Measurements from ENCODE around the gene EIF2D. TPM values are rescaled to one million over a fixed set of nuclear protein-coding genes. Genes with fewer than 3 reads are reported as not detected.

Gene EIF2D, protein sequence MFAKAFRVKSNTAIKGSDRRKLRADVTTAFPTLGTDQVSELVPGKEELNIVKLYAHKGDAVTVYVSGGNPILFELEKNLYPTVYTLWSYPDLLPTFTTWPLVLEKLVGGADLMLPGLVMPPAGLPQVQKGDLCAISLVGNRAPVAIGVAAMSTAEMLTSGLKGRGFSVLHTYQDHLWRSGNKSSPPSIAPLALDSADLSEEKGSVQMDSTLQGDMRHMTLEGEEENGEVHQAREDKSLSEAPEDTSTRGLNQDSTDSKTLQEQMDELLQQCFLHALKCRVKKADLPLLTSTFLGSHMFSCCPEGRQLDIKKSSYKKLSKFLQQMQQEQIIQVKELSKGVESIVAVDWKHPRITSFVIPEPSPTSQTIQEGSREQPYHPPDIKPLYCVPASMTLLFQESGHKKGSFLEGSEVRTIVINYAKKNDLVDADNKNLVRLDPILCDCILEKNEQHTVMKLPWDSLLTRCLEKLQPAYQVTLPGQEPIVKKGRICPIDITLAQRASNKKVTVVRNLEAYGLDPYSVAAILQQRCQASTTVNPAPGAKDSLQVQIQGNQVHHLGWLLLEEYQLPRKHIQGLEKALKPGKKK
- total RNA-seq: 10 to 100 TPM; 40.3 to 50.0 (median 47.9) TPM

DNA sequence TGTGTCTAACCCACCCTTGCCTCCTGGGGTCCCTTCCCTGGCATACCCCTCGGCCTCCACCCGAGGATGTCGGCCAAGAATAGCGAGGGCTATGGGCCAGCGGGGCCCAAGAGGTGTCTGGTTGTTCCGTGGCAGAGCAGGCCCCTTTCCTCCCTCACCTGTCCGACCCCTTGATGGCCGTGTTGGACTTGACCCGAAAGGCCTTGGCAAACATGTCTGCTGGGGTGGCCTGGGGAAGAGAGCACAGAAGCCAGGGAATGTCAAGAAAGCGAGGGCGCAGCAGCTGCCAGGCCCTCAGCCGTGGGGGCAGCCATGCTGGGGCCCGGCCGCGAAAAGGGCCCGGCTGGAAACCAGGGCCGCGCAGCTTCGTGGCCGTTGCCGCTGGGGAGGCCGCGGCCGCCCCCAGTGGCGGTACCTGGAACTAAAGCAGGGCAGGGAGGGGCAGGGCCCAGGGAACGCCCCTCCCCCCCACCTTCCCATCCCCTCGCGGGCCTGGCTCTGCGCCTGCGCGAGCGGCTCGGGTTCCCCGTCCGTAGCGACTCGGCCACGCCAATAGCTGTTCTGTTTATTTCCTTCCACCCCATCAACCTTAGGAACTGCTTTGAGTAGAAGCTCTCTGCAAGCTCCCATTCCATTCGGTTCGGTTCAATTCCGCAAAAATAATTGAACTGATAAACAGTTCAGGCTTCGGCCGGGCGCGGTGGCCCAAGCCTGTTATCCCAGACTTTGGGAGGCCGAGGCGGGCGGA, at the start of gene EIF2D:
Gene EIF2D (minus strand): TSS at position 337 of the 748 bp plus-strand sequence. CDS start 123 bp downstream, at position 214.
- Histone ChIP-seq H3K4me3 (peak within 1 kb of the TSS; percentile 62 to 73 (median 66)), H3K36me3 (peaks cover 20 to 37% (median 31%) of the 10 kb centered on the region in 4 donors), H3K27me3 (no peaks in the 10 kb centered on the region), H3K4me1 (peaks cover 8 to 18% (median 10%) of the 10 kb centered on the region in 4 donors), H3K27ac (replicated peaks in 1 of 4) (peak within 1 kb of the TSS; percentile 80 to 85 (median 82)), H3K9me3 (no peaks in the 10 kb centered on the region)
- TF ChIP-seq EP300 (IDR thresholded peaks at IDR 0.05) (no peak), POLR2A (IDR thresholded peaks at IDR 0.05; ENCODE audit: low read depth) (peak; percentile 35), POLR2AphosphoS5 (IDR thresholded peaks at IDR 0.05) (peak; percentile 84 to 94)
- TF ChIP-seq, protein P1, sequence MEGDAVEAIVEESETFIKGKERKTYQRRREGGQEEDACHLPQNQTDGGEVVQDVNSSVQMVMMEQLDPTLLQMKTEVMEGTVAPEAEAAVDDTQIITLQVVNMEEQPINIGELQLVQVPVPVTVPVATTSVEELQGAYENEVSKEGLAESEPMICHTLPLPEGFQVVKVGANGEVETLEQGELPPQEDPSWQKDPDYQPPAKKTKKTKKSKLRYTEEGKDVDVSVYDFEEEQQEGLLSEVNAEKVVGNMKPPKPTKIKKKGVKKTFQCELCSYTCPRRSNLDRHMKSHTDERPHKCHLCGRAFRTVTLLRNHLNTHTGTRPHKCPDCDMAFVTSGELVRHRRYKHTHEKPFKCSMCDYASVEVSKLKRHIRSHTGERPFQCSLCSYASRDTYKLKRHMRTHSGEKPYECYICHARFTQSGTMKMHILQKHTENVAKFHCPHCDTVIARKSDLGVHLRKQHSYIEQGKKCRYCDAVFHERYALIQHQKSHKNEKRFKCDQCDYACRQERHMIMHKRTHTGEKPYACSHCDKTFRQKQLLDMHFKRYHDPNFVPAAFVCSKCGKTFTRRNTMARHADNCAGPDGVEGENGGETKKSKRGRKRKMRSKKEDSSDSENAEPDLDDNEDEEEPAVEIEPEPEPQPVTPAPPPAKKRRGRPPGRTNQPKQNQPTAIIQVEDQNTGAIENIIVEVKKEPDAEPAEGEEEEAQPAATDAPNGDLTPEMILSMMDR (IDR thresholded peaks at IDR 0.05): peak in 2 of 3 experiments; percentile 96
- peak; percentile 96 for DNase-seq (ENCODE audit: extremely low spot score)
- intact Hi-C loops (cut with DNase I): no loop called here
- 7% methylated on average over 30 of the region's 48 CpGs for WGBS

DNA sequence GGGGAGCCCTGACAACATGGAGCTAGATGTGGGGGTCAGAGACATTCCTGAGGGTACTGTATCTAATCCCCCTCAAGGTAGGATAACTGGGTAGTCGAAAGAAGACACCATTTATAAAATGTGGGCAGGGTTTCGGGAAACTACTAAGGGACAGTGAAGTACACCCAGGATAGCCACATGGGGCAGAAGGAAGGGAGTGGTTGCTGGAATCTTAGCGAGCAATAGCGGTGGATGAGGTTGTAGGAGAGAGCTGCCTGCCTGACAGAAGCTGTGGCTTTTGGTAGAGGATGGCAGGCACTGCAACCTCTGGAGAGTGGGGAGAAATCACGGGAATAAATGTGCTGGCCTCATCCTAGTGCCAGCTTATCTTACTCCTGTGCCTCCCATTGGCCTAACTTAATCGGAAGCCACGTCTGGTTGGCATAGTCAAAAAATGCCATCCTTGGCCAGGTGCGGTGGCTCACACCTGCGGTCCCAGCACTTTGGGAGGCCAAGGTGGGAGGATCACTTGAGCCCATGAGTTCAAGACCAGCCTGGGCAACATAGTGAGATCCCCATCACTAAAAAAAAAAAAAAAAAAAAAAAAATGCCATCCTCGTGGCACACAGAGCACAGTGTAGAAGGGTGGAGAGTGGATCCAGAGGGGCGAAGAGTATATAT, 49.0 kb upstream of the EIF2D start:
- Histone ChIP-seq H3K4me1 (peaks cover 28 to 44% (median 35%) of the 10 kb centered on the region in 4 donors), H3K27ac (replicated peaks in 1 of 4) (no peak overlapping the region), H3K9me3 (no peaks in the 10 kb centered on the region), H3K4me3 (no peak overlapping the region), H3K27me3 (peaks cover 0 to 6% (median 0%) of the 10 kb centered on the region in 4 donors), H3K36me3 (no peaks in the 10 kb centered on the region)
- 93% methylated on average over 10 of the region's 11 CpGs for WGBS
- DNase-seq (ENCODE audit: extremely low spot score): no peak
- TF ChIP-seq EP300 (IDR thresholded peaks at IDR 0.05) (no peak), POLR2AphosphoS5 (IDR thresholded peaks at IDR 0.05) (no peak), POLR2A (IDR thresholded peaks at IDR 0.05; ENCODE audit: low read depth) (no peak)
- TF ChIP-seq, protein P1 (IDR thresholded peaks at IDR 0.05): no peak
- intact Hi-C loops (cut with DNase I): no loop called here

DNA sequence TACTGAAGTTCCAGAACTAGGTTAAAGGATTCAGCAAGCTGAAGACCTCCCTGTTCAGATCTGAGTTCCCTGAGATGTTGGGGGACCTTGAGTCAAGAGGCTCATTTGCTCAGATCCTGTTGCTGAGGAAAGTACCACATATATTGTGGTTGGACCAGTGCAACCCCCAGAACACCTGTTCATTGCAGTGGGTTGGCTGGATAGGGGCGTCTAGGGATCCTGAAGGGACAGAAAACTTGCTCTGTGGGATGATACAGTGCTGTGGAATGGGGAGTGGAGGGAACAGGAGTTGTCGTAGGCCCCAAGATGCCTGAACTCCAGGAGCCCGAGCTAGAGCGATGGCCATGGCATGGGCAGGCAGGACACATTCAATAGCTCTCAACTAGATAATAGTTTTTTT, 47.9 kb upstream of the EIF2D start:
- no peaks in the 10 kb centered on the region for H3K9me3 ChIP-seq
- TF ChIP-seq POLR2A (IDR thresholded peaks at IDR 0.05; ENCODE audit: low read depth) (no peak), EP300 (IDR thresholded peaks at IDR 0.05) (no peak), POLR2AphosphoS5 (IDR thresholded peaks at IDR 0.05) (no peak)
- TF ChIP-seq, protein P1 (IDR thresholded peaks at IDR 0.05): no peak
- intact Hi-C loops (cut with DNase I): no loop called here
- H3K4me3 ChIP-seq: no peak overlapping the region
- H3K36me3 ChIP-seq: no peaks in the 10 kb centered on the region
- peaks cover 0 to 6% (median 0%) of the 10 kb centered on the region in 4 donors for H3K27me3 ChIP-seq
- no peak for DNase-seq (ENCODE audit: extremely low spot score)
- no peak overlapping the region for H3K27ac ChIP-seq (replicated peaks in 1 of 4)
- H3K4me1 ChIP-seq: peaks cover 28 to 51% (median 36%) of the 10 kb centered on the region in 4 donors
- 95% methylated on average over 4 of the region's 4 CpGs for WGBS

DNA sequence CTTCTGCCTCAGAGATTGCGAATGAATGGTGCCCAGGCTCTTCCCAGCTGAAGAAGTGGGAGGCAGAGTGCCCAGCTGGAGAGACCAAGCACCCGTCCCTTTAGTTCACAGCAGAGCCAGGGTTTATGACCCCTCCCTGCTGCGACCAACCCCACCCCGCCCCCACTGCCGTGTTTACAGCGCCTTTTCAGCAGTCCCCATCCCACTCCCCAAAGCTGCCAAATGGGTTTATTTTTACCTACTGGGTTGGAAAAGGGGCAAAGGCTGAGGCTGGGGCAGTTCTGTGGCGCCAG, 46.7 kb upstream of the EIF2D start:
- TF ChIP-seq, protein P1 (IDR thresholded peaks at IDR 0.05): no peak
- no peak for TF ChIP-seq EP300 (IDR thresholded peaks at IDR 0.05)
- TF ChIP-seq POLR2A (IDR thresholded peaks at IDR 0.05; ENCODE audit: low read depth): no peak
- no peak for TF ChIP-seq POLR2AphosphoS5 (IDR thresholded peaks at IDR 0.05)
- intact Hi-C loops (cut with DNase I): no loop called here
- H3K9me3 ChIP-seq: no peaks in the 10 kb centered on the region
- peaks cover 27 to 51% (median 33%) of the 10 kb centered on the region in 4 donors for H3K4me1 ChIP-seq
- H3K36me3 ChIP-seq: no peaks in the 10 kb centered on the region
- DNase-seq (ENCODE audit: extremely low spot score): no peak
- H3K27ac ChIP-seq (replicated peaks in 1 of 4): no peak overlapping the region
- 76% methylated on average over 7 of the region's 7 CpGs for WGBS
- H3K27me3 ChIP-seq: peaks cover 0 to 6% (median 0%) of the 10 kb centered on the region in 4 donors
- H3K4me3 ChIP-seq: no peak overlapping the region
